ENCODE measurements around the gene SUGP2.
"Not testable (repeated sequence)": the region's sequence is repeated elsewhere in the genome, so short reads cannot be mapped to it uniquely, and the experiment has no call there.

Gene SUGP2

DNA sequence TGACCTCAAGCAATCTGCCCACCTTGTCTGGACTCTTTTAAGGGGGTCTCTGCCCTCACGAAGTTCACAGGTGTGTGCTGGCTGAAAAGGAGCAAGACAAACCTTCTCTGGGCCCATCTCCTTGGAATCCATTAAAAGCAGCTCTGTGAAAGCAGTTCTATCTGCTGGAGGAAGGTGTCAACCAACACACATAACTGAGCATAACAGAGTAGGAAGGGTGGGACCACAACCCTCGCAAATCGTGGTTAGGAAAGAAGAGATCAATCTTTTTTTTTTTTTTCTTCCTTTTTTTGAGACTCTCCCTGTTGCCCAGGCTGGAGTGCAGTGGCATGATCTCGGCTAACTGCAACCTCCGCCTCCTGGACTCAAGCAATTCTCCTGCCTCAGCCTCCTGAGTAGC, 1.4 kb downstream of the SUGP2 start:
- no peak for DNase-seq (ENCODE audit: low read depth)

DNA sequence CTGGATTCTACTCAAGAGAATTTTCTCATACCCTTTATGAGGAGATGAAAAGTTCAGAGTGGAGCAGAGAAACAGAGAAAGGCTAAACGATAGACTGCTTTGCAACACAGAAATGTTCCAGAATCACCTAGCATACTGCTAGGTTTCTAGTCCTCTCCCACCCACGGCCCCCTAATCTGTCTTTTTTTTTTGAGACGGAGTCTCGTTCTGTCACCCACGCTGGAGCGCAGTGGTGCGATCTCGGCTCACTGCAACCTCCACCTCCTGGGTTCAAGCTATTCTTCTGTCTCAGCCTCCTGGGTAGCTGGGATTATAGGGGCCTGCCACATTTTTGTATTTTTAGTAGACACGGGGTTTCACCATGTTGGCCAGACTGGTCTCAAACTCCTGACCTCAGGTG, 4.8 kb downstream of the SUGP2 start:
- DNase-seq (ENCODE audit: low read depth), result no peak

DNA sequence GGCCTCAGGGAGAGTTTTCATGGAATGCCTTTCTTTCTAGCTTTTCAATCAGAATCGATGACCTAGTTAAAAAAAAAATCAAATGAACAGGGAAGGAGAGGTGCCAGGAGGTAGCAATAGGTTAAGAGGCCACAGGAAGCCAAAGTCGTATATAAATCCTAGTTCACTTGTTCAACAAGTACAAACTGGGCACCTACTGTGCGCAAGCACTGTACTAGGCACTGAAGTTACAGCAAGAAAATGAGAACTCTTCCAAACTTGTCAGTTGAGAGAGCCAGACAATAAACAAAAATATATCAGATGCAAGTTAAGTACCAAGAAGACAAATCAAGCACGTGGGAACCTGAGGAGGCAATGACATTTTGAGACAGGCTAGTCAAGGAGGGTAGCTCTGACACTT, 6.1 kb downstream of the SUGP2 start:
- no peak for DNase-seq (ENCODE audit: low read depth)

DNA sequence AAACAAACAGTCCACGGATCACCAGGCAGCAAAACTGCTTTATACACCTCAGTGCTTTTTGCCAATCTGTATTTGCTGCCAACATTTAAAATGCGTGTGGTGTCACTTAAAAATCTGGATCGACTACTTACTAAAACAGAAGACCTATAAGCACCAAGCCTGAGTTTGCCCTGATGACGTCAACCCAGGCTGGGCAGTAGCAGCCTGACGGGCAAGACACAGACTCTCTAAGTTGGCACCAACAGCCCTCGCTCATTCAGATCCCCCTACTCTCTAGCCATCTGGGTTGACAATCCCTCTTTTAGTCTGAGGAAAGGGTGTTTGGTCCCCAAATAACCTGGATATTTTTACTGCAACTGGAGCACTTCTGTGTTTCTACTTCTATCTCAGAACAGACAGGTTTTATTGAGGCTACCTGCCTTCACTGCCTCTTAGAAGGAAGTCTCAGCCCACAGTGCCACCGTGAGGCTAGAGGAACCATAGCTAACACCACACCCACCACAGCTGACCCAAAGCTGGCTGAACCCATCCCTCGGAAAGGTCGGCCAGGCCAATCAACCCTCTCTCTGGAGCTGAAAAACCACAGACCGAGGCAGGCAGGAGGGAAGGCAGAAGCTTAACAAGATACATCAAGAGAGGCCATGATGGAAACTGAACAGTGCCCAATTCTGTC, 6.9 kb downstream of the SUGP2 start:
- DNase-seq (ENCODE audit: low read depth), result no peak

DNA sequence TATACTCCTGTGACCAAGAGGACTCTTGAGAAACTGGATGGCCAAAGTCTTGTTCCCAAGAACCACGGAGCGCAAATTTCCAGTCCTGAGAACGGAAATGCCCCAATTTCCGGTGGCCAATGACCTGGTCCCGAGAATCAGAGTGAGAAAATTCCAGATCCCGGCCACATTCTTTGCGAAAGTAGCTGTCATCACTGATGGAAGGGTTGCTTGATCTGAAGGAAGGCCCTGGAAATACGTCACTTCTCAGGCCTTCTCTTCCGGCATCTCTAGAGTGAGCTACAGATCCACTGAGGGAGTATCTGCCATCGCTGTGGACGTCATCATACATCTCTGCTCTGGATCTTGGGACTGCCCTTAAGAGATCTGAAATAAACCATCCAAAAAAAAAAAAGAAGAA, 7.5 kb downstream of the SUGP2 start:
- no peak for DNase-seq (ENCODE audit: low read depth)

DNA sequence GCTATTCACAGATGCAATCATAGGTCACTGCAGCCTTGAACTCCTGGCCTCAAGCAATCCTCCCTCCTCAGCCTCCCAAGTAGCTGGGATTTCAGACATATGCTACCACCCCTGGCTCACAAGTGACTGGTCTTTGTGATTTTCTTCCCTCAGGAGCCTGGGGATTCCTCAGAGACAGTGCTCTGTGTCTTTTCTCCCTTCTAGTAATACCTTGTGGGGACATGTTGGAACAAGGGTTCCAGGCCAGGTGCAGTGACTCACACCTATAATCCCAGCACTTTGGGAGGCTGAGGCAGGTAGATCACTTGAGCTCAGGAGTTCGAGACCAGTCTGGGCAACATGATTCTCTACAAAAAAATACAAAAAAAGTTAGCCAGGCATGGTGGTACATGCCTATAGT, 9.9 kb downstream of the SUGP2 start:
- not testable (repeated sequence) for DNase-seq (ENCODE audit: low read depth)

DNA sequence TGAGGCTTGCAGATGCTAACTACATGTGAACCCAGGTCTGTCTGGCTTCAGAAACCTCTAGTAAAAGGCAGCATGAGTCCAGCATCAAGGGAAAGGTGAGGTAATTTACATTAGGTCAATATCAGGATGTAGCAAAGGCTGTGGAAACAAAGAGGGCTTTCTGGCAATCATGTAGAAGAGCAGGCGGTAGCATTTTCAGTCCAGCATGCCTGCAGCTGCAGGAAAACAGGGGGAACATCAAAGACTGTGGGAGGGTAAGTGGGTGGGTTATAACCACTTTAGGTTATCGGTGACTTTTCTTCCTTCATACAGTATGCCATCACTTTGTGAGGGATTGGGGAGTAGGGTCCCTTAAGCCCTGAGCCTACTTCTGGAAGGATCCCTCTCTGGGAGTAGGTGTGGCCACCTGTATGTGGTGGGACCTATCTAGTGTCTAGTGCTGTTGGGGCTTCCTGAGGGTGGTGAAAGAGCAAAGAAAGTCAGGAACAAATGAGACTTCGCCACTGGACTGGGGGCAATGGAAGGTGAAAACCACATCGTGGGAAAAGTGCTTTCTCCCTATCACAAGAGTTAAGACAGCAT, 10.8 kb downstream of the SUGP2 start:
- DNase-seq (ENCODE audit: low read depth), result no peak

DNA sequence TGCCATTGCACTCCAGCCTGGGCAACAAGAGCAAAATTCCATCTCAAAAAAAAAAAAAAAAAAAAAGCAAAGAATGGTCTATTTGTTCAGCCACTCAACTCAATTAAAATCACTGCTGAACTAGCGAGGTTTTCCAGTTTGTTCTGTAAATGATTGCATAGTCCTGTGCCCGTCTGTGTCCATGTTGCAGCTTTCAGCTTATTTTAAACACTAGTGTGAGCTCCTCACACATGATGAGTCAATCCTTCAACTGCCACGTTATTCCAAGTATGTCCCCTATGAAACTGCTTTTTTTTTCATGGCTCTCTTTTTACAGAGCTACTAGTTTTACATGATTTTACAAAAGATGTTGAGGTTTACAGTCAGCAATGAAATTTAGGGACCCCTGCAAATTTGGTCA, 12.2 kb downstream of the SUGP2 start:
- DNase-seq (ENCODE audit: low read depth), result no peak

DNA sequence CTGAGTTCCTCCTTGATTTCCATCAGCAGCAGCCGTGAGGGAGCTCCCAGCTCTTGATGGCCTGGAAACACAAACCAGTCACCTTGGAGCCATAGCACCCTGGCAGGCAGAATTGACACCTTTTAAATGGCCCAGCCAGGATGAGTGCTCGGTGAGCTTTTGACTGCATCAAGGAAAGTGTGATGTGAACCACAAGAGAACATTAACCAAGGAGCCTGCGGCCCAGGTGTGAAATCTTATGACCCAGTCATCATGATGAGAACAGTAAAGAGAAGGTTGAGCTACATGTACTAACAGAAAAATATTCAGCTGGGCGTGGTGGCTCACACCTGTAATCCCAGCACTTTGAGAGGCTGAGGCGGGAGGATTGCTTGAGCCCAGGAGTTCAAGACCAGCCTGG, 22.8 kb downstream of the SUGP2 start:
- no peak for DNase-seq (ENCODE audit: low read depth)

DNA sequence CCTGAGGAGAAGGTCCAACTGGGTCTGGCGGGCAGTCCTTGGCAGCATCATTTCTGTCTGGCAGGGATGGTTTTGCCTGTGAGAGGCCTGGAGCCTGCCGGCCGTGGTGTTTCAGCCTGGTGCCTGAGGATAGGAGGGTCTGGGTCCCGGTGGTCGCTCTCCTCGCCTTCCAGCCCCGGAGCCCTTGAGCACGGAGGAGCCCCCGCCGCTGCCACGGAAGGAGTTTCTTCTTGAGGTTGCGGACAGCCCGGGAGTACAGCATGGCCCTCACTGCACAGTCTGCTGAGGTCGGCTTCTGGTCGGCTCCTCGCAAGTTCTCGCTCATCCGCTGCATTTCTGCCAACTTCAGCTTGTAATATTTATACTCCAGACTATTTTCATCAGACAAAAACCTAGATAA, 23.4 kb downstream of the SUGP2 start:
- DNase-seq (ENCODE audit: low read depth), result no peak

DNA sequence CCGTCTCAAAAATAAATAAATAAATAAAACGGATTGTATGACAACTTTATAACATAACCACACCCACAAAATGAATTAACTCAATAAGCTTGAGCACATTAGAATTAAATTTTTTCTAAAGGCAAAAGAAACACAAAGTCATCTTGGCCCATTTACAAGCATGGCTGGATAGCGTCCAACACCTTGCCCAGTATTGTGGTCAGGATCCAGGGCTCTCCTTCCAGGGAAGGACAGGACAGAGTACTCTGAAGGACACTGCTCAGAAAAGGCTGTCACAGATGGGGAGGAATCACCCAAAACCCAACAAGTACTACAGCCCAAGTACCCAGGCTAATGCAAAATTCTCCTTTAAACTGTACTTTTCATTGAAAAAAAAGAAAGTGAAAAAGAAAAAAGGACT, 27.1 kb downstream of the SUGP2 start:
- DNase-seq (ENCODE audit: low read depth), result no peak

DNA sequence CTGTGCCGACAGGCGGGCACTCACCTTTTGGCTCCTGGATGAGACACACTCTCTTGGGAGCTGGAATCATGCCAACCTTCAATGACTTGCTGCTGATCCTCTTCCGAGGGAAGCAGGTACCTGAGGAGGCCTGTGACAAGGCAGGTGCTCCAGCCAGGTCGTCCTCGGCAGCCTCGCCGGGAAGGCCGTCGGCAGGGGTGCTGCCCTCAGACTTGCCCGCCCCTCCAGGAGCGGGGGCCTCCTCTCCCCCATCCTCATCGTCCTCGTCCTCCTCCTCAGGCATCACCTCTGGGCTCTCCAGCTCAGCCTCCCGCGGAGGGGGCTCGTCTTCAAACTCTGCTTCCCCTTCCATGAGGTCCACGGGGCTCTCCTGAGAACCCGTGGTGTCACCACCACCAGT, 29.2 kb downstream of the SUGP2 start:
- DNase-seq (ENCODE audit: low read depth), result no peak

DNA sequence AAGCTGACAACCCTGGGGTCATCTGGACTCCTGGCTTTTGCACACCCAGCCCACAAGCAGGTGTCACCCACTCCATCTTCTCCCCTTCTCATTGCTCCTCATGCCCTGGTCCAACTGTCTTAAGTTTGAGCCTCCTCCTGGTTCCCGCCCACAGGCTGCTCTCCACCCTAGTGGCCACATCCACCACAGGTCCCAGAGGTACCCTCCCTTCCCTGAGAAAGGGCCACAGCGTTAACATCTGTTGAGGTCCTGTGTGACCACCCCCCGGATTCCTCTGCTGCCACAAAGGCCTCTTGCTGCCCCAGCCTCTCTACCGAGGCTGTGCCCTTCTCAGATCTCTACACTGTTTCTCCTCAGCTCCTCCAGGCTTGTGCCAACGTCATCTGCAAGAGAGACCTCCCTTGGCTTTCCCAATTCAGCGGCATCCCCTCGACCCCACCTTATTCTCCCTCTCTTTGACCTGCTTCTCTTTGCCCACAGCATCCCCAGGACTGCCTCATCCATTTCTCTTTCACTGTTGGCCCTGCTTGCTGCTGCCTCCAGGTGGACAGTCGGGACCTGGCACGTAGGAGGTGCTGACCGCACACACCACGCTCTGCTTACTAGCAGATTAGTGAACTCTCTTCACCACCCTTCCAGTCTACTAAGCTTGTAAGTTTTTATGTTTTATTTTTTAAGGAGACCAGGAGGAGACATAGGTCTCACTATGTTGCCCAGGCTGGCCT, 33.3 kb downstream of the SUGP2 start:
- no peak for DNase-seq (ENCODE audit: low read depth)

DNA sequence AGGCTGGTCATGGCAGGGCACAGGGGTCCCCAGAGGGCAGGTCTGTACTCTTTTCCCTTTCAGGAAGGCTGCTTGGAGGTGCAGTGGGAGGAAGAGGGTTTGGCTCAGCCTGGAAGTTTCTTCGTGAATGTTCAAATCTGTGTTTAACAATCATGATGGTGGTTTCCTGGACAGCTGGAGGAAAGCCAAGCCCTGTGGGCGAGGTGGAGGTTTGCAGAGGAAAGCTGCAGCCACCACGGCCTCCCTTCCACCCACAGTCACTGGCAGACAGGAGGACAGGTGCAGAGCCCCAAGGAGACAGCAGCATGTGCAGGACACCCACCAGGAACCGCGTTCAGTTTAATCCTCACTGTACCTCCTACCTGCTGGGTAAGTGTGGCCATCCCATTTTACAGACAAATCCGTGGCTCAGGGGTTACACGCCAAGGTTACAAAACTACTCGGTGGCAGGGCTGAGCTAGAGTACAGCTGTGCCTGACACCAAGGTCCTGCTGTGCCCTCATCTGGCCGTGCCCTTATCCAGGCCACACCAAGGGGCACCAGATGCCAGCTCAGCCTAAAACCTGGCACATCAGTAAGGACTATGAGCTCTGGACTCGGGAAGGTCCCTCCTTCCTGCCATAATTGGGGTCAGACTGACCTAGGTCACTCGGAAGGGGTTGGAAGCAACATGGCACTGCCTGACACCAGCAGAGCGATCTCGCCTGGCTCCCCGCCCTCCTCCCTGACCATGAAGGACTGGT, 34.1 kb downstream of the SUGP2 start:
- DNase-seq (ENCODE audit: low read depth), result no peak

DNA sequence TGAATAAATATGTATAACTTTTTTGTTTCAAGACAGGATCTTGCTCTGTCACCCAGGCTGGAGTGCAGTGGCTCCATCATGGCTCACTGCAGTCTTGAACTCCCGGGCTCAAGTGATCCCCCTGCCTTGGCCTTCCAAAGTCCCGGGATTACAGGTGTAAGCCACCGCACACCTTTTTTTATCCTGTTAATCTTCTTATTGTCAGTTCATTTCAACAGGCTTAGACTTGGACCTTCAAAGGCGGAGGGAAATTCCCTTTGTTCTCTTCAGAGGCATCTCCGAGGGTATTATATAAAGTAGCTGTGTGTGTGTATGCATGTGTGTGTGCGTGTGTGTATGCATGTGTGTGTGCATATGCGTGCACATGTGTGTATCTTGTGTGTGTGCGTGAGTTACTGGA, 35.0 kb downstream of the SUGP2 start:
- DNase-seq (ENCODE audit: low read depth), result no peak

DNA sequence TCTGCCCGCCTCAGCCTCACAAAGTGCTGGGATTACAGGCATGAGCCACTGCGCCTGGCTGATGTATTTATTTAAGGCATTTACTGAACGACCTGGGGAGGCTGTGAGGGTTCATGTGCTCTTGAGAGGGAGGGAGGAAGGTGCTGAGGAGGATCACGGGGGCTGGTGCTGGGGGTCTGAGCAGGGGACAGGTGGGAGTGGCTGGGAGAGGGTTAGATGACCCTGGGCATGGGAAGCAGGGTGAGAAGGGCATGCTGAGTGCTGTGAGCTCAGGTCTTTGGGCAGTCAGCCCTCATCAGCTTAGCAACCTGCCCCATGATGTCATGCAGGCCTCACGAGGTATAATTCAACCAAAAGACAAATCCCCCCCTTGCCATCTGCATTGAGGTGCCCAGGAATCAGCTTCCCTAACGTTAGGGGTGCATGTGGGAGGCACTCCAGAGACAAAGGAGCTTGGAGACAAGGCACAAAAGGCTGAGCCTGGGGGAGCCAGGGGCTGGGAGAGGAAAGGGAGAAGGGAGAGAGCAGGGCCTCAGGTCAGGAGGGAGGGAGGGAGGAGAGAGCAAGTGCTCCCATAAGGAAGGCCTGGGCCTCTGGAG, 36.4 kb downstream of the SUGP2 start:
- DNase-seq (ENCODE audit: low read depth), result no peak

DNA sequence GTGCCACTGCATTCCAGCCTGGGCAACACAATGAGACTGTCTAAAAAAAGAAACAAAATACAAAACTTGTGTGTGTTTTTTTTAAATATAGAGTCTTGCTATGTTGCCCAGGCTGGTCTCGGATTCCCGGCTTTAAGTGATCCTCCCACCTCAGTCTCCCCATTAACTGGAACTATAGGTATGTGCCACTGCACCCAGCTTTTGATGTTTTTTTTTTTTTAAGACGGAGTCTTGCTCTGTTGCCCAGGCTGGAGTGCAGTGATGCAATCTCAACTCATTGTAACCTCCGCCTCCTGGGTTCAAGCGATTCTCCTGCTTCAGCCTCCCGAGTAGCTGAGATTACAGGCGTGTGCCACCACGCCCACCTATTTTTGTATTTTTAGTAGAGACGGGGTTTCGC, 37.0 kb downstream of the SUGP2 start:
- DNase-seq (ENCODE audit: low read depth), result no peak

DNA sequence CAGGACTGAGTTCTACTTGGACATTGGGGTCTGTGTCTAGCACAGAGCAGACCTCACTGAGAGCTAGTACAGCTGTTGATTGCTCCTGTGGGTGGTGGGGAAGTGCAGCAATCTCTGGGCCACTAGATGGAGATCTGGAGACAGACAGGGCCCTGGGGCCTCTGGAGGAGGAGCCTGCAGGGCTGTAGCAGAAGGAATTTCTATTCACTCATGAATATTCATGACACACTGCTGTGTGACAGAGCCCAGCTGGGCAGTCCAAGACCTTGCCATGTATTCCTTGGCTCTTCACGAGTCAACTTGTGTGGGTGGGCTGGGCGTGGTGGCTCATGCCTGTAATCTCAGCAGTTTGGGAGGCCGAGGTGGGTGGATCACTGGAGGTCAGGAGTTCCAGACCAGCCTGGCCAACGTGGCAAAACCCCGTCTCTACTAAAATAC, 37.5 kb downstream of the SUGP2 start:
- DNase-seq (ENCODE audit: low read depth), result peak; percentile 80

DNA sequence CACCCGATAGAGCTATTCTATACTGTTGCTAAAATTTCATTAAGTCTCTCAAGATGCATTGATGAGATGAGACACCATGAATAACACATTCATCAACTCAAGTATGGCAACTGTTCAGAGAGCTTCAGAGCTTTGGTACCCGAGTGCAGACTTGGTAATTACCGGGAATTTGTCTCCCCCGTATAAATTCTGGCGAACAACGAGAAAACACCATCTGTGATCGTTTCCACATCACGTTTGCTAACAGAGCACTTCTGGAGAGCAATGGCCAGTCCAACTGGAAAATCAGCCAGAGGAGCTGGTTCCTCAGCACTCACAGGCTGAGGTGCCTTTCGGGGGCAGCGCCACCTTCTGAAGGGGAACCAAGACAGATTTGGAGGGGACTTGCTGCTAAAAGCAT, 40.2 kb downstream of the SUGP2 start:
- DNase-seq (ENCODE audit: low read depth), result no peak

DNA sequence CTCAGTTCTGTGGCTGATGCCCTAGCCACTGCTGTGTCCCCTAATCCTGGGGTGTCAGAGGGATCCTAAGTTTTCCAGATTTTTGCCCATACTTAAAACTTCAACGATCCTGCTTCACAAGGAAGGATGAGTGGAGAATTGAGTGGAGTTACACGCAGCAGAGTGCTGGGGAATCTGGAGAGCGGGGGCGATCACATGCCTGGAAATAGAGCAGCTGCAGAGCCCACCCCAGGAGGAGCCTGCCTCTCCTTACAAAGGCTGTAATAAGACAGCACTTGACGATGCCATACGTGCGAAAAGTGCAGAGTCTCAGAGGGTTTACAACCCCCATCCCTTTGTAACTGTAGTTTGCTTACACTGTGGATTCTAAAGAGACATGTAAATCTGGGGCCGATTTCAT, 40.6 kb downstream of the SUGP2 start:
- no peak for DNase-seq (ENCODE audit: low read depth)

DNA sequence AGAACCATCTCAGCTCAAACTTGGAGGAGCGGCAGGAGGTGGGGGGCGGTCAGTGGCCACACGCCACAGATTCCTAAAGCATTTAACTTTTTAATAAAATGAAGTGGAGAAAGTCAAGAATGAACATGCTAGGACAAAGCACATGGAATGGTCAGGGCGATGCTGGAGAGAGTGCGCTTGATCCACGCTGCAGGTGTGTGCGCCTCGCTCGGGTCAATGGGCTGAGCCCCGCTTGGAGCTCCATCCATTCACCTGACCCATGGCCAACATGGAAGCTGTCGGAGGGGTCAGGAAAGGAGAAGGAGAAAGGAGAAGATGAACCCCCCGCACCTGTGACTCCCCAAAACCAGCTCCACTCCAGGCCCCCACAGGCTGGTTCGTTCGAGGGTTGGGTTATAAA, 41.8 kb downstream of the SUGP2 start:
- DNase-seq (ENCODE audit: low read depth), result no peak

DNA sequence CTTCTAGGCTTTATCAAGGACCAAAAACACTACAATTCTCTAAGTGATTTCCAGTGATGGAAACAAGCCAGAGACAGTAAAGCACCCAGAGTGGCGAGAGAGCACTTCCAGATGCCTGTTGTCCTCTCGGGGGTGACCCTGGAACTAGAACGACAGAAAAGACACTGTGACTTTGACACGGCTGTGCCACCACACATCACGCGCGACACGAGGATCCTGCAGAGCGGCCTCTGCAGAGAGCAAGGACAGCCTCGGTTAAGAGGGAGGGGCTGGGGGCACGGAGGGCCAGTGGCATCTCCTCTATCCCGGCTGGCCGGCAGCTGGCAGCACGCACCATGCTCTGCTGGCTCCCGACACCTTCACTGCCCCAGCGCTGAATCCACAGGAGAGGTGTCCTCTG, 42.3 kb downstream of the SUGP2 start:
- DNase-seq (ENCODE audit: low read depth), result no peak

Measured in fibroblast of the conjunctiva (primary cell).